GM20431 (cell line): Measurements from ENCODE around the gene PLCH2.

Source experiments
- in situ Hi-C: fragments of 300-500 bp; cut with MseI, MboI; formaldehyde crosslinking; loops from one replicate; pipeline ENCODE4 v1.15.0; 2020; ENCODE audit warnings: low sequenced_read_pairs; ENCODE audit not compliant: unreplicated experiment

Gene PLCH2

DNA sequence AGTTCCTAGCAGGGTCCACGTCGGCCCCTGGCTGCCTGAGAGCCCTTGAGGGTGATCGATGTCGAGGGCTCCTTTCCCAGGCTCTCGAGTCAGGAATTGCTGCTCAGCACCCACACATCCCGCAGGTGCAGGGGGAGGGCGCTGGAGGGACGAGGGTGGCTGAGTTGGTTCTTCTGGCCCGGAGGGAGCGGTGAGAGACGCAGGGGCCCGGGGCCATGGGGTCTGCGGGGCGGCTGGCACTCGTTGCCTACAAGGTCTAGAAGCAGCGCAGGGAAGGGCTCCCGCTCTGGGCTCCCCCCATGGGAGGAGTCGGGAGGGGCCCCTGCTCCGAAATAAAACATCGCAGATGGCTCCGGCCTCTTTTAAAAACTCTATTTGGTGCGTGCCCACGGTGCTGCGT lies 32.1 kb downstream of the PLCH2 start:
- in situ Hi-C loops: no loop called here

GRCh38 chr1:2508751-2509150 lies 32.7 kb downstream of the PLCH2 start:
- in situ Hi-C loops: no loop called here

DNA sequence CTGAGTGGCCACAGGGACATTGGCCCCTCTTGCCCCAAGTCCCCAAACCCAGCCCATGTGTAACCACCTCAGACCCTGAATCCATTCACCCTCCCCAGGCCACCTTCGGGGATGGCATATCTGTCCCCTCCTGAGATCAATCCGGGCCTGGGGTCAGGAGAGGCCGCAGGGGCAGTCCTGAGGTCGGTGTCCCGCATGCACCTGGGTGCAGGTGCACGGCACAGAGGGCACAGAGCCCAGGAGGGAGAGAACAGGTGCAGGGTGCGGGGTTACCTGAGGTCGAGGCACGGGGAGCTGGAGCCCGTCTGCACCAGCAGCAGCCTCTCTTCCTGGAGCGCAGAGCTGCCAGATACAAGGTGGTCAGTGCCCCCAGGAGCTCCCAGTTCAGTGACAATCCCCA lies 33.5 kb downstream of the PLCH2 start:
- in situ Hi-C loops: no loop called here

DNA sequence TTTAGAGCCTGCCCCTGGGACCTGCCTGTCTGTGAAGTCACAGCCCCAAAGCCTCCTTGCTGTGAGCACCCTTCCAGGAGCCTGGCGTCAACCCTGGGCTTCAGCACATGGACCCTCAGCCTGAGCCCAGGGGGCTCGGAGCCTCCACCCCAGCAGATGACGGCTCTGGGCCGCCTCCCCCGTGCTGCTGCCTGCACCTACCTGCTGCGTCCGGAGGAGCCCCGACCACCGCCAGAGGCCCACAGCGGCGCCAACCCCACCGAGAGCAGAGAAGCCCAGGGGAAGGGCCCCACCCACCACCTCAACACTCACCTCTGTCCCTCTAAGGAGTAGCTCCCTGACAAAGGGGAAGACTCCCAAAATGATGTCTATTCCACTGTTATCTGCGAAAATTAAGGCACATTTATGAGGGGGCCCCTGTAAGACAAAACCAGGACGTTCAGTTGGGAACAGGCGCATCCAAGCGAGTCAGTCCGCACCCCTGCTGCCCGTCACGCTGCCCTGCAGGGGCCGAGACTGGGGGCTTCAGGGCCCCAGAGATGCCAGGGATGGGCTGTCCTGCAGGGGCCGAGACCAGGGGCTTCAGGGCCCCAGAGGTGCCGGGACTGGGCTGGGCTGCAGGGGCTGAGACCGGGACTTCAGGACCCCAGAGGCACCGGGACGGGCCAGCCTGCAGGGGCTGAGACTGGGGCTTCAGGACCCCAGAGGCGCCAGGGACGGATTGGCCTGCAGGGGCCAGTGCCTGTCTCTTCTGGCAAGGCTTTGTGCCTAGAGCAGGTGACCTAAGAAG lies 34.5 kb downstream of the PLCH2 start:
- in situ Hi-C loops: no loop called here

GRCh38 chr1:2512862-2513421 lies 36.9 kb downstream of the PLCH2 start:
- in situ Hi-C loops: no loop called here

GRCh38 chr1:2513939-2514652 lies 38.0 kb downstream of the PLCH2 start:
- in situ Hi-C loops: no loop called here

DNA sequence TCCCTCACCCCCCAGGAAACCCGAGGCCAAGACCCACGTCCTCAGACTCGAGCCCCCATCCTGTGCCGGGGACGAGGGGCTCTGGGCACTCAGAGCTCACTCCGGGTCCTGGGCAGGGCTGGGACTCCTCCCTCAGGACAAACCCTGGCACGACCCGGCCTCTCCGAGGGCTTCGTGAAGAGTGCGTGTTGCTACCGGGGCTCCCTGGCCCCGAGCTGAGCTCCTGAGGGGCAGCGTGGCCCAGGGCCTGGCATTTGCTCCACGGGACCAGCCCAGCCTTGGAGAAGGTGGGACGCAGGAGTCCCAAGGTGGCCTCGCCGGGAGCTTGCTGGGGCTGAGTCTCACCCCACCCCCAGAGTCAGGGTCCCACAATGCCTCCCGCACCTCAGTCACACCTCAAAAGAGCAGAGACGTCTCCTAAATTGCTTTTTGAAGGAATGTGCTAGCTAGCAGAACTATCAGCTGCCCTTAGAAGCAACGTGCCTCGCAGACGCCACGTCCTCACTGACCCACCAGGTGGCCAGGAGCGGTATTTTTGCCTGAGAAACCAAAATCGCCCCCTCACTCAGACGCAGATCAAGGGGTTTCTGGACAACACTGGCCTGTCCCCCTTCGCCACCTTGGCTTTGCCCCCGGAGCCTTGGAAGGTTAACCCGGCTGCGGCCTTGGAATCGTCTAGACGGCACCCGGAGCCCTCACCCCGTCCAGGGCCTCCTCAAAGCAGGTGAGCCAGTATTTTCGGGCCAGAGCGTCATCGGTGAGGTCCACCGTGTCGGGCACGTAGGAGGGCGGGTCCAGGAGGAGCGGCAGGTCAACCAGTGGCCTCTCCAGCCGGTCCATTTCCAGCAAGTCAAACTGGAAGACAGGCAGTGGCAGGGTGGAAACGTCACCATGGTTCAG lies 39.0 kb downstream of the PLCH2 start:
- in situ Hi-C loops: no loop called here

GRCh38 chr1:2515763-2516080 lies 39.6 kb downstream of the PLCH2 start:
- in situ Hi-C loops: no loop called here

GRCh38 chr1:2516124-2516523 lies 40.0 kb downstream of the PLCH2 start:
- in situ Hi-C loops: no loop called here

DNA sequence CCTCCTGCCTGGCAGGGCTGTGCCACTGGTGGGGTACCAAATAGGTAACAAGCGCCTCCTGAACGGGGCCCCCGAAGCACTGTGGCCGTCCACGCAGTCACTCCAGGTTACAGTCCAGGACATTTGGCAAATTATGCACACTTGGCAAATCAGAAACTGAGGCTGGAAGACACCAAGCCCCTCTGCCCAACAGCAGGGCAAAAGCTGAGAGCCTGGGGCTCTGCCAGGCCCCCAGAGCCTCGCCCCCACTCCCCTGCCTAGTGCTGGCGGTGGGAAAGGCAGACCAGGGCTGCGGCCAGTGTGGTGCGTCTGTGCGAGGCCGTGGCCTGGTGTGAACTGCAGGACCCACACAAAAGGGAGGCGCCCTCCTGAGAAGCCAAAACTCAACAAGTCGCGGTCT lies 40.9 kb downstream of the PLCH2 start:
- in situ Hi-C loops: no loop called here

- in situ Hi-C loops: no loop called here
Measured at GRCh38 chr1:2517966-2518365, 41.9 kb downstream of the PLCH2 start.

- in situ Hi-C loops: no loop called here
Measured at GRCh38 chr1:2518528-2518927, 42.4 kb downstream of the PLCH2 start.

DNA sequence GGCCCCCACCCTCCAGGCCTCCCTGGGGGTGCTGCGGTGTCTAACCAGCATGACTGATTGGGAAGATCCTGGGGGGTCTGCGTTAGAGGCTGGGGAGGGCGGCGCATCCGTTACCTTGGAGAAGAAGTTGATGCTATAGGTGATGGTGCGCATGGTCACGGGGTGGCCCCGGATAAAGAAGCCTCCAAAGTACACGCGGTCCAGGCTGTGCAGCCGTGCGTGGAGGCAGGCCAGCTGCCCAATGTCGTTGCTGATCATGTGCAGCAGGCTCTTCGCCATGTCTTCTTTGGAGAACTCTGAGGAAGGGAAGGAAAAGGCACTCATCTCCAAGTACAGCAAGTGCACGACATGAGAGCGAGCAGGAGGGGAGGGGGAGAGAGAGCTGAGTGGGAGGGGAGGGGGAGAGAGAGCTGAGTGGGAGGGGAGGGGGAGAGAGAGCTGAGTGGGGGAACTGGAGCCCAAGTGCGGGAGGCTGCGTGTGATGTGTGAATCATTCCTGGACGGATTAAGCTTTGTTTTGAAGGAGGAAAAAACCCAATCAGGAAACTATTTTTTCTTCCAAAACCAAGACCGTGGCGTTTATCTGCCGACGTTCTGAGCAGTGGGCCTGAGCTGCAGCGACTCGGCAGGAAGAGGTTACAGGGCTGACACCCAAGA lies 43.1 kb downstream of the PLCH2 start:
- in situ Hi-C loops: no loop called here

DNA sequence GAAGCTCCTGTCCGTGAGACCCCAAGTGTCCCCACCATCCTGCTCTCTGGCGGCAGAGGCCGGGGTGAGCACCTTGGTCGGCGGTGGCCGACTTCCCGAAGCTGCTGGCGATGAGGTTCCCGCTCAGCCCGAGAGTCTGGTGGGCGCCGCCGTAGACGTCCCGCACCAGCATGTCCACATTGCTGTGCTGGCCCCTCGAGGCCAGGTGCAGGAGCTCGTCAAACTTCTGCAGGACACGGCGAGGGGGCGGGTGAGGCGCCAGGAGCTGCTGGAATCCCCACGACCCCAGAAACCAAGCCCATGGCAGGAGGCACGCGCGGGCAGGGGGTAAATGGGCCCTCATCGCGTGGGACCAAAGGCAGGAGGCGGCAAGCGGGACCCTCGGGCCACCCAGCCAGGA lies 43.6 kb downstream of the PLCH2 start:
- in situ Hi-C loops: no loop called here

- in situ Hi-C loops: no loop called here
Measured at GRCh38 chr1:2520206-2520605, 44.1 kb downstream of the PLCH2 start.

- in situ Hi-C loops: no loop called here
Measured at GRCh38 chr1:2520806-2521205, 44.7 kb downstream of the PLCH2 start.

- in situ Hi-C loops: no loop called here
Measured at GRCh38 chr1:2522230-2522629, 46.1 kb downstream of the PLCH2 start.

- in situ Hi-C loops: no loop called here
Measured at GRCh38 chr1:2523191-2523890, 47.3 kb downstream of the PLCH2 start.

DNA sequence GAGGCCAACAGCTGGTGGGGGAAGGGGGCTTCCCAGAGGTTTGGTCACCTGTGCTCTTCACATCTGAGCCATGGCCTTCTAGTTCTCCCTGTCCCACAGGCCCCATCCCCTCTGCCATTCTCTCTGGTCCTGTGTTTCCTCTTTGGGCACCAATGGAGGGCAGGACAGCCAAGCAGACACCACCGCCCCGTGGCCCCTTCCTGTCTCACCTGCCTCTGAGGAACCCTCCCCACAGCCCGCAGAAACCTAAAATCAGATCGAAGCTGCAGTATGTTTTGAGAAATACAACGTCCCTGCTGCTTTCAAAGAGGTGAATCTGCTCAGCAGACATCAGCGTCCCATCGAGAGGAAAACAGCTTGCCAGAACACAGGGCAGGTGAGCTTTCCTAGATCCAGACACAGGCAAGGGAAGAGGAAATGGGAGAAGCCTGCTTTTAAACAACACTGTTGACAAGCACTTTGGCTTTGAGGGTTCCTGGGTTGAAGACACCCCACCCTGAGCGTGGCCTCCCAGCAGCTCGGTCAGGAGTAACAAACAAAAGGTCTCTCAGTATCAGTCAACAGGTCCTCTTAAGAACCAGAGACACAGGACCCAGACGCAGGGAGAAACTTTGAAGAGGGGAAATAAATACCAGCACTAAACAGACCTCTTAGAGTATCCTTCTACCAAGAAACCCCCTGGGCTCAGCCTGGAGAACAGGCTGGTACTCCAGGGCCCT lies 48.0 kb downstream of the PLCH2 start:
- in situ Hi-C loops: no loop called here
